NCI-H1417 (cell line): Measurements from ENCODE around the gene FAM210A.
A peak's percentile ranks its signal among the peaks of the same experiment; 100 is the strongest.
"Not testable (repeated sequence)": the region's sequence is repeated elsewhere in the genome, so short reads cannot be mapped to it uniquely, and the experiment has no call there.

Experiments used
- DNase-seq, 3 experiments: peaks; one replicate each; lab custom pipeline; 2025; lab: John Stamatoyannopoulos, UW

FAM210A gene

GRCh38 chr18:13700153-13700552, 26.2 kb downstream of the FAM210A start:
- DNase-seq = no peak

GRCh38 chr18:13696961-13697360, 29.4 kb downstream of the FAM210A start:
- no peak for DNase-seq

DNA sequence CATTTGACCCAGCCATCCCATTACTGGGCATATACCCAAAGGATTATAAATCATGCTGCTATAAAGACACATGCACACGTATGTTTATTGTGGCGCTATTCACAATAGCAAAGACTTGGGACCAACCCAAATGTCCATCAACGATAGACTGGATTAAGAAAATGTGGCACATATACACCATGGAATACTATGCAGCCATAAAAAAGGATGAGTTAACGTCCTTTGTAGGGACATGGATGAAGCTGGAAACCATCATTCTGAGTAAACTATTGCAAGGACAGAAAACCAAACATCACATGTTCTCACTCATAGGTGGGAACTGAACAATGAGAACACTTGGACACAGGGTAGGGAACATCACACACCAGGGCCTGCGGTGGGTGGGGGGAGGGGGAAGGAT, 31.0 kb downstream of the FAM210A start:
- DNase-seq = not testable (repeated sequence)

GRCh38 chr18:13690060-13690459, 36.3 kb downstream of the FAM210A start:
- DNase-seq = not testable (repeated sequence)

DNA sequence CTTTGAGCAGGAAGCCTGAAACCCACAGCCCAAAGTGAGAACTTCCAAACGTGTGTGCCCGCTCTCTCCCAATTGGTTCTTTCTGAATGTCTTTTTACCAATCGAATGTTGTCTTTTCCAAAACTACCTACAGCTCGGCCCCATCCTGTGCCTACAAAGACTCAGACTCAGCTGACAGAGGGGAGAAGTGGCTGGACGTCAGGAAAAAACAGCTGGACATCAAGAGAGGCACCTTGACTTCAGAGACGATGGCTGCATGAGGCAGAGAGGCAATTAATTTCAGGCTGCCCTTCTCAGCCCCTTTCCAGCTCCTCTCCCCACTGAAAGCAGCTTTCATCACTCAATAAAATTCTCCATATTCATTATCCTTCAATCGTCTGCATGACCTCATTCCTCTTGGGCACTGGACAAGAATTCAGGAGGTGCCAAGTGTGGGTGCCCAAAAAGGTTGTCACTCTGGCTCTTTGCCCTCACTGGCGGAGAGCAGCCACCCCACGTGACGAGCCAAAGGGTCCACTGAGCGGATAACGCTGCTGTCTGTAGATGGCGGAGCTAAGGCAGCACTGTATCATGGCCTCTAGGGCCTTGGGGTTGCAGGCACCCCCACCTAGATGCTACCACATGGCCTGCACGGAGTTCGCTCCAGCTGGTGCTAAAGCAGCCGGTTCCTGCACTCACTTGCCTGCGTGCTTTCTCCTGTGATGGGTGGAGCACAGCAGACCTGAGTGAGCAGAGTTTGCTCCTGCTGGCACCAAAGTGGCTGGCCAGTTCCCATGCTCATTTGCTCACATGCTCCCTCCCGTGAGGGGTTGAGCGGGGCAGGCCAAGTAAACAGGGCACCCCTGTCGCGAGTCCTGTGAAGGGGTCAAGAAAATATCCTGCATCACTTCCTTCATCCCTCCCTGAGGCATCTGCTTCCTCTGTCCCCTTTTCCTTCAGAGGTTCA, 37.9 kb downstream of the FAM210A start:
- DNase-seq = no peak

DNA sequence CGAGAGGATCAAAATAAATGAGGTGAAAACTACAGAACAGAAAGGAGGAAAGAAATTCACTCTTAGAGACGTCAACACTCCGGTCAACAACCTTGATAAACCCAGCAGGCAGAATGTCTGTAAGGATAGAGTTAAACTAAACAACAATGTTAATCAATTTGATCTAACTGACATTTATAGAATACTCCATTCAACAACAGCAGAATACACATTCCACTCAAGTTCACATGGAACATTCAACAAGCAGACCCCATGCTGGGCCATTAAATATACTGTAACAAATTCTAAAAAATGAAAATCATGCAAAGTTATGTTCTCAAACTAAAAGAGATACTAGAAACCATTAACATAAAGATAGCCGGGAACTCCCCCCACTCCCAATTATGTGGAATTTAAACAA, 41.8 kb downstream of the FAM210A start:
- DNase-seq = no peak

- no peak for DNase-seq
Observed at GRCh38 chr18:13681701-13682100, 44.7 kb downstream of the FAM210A start.

- no peak for DNase-seq
Observed at GRCh38 chr18:13680612-13681011, 45.7 kb downstream of the FAM210A start.

DNA sequence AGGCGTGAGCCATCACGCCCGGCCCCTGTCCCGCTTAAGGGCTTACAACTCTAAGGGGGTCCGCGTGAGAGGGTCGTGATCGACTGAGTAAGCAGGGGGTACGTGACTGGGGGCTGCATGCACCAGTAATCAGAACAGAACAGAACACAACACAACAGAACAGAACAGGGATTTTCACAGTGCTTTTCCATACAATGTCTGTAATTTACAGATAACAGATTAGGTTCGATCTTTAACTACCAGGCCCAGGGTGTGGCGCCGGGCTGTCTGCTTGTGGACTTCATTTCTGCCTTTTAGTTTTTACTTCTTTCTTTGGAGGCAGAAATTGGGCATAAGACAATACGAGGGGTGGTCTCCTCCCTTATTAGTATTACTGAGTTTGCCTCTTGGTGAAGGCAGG, 49.0 kb downstream of the FAM210A start:
- DNase-seq = not testable (repeated sequence)

GRCh38 chr18:13676471-13676870, 49.9 kb downstream of the FAM210A start:
- DNase-seq = no peak

- no peak for DNase-seq
Observed at GRCh38 chr18:13672657-13673056, 53.7 kb downstream of the FAM210A start.

DNA sequence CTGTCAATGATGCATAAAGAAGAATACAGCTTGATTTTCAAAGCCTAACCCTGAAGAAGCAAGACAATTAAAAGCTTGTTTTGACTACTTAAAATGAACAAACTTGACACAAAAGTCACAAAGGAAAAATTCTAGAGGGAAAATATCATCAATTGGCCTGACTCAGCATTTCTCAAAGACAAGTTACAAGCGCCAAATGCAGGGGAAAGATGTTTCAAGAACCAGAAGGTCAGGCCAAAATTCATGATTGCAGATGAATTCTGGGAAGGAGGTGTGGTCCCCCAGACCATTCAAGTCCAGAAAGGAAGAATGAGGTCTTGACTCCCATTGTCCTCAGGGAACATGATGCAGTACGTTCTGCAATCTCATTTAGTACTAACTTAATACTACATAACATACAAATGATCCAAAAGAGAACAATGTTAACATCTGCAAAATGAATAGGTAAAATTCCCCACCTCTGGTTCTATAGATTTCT, 64.5 kb downstream of the FAM210A start:
- no peak for DNase-seq

DNA sequence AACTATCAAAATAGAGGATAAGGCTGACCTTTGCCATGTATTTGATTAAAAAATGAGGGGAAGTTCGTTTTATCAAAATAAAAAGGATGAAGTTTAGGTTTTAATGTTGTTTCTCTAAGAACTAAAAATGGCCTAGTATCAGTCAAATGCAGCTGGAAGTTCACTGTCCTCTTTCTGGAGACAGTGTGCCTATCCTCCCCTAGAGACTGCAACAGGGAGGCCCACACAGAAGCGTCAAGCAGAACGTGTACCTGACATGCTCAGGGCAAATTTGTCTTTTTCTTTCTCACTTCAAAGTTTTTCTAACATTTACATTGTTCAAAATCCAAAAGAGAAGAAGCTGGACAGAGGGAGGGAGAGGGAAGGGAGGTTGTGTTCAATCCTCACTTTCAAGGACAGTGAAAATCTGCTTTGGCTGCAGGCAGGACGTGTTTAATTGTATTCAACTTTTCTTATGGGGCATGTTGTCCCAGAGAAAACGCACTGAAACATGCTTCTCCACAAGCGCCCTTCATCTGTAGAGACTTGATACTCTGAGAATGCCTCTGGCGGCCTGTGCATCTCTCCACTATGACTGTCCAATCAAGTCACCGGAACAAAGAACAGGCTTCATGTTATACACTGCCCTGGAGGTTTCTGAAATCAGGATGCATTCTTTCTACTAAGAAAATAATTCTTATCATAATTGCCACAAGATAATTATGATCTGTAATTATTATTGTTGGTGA, 65.1 kb downstream of the FAM210A start:
- DNase-seq = no peak

DNA sequence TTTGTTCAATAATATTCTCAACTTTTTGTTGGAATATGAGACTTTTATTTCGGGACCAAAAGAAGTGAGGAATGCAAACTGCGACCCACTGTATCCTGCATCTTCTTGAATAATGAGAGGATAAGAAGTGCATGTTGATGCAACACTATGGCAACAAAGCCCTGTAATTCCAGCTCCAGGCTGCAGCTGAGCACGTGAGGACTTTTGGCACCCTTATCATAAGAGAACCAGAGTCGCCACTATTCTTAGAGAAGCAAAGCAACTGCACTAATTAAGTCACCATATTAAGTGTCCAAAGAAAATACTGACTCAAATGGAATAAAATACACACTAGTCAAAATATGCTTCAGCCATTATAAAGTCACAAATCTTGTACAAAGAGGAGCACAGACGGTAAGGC, 65.8 kb downstream of the FAM210A start:
- no peak for DNase-seq

- no peak for DNase-seq
Observed at GRCh38 chr18:13658436-13659204, 67.7 kb downstream of the FAM210A start.

GRCh38 chr18:13657974-13658373, 68.4 kb downstream of the FAM210A start:
- no peak for DNase-seq

DNA sequence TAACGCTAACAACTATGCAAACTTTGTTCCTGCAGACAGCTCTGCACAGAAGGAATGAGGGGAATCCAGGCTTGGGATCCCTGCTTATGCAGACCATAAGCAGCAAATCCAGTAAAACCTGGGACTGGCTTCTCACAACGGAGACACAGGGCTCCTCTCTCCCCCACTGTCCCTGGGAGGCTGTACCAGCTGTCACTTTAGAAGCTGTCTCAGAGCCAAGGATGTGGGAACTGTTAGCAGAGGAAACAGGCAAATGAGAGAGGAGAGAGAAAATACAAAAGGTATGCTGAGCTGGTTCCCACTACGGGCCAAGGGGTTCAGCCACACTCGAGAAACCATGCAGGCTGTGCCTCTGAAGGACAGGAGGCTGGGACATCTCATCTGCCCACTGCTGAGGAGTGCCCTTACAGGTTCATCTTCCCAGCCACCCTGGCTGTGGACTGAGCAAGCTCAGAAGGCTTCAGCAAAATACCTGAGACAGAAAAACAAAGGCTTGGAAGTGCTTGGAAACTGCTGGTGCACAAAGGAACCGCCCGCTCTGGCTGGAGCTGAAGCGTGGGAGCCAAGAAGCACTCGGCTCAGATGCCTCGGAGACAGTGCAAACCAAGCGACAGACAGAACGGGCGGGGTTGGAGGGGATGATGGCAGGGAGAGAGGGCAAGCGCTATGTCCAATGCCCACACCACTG, 72.5 kb downstream of the FAM210A start:
- DNase-seq = peak in 1 of 3 experiments; percentile 35

GRCh38 chr18:13649397-13650390, 76.7 kb downstream of the FAM210A start:
- DNase-seq = no peak

DNA sequence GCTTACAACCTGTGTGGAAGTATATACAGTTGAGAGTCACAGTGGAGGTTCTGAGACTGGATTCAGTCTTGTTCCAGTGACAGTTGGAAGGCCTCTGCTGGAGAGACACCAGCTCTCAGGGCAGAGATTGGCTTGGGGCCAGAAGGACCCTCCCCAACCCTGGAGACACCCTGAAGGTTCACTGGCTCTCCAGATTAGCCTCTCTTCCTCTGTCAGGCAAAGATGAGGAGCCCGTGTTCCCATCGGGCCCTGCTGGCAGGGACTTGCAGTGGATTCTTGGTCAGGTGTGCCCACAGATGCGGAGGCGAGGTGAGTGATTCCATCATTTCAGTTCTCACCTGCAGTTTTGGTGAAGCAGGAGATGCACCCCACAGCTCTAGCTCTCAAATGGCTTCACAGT, 78.6 kb downstream of the FAM210A start:
- no peak for DNase-seq

- DNase-seq = no peak
Observed at GRCh38 chr18:13646633-13647032, 79.7 kb downstream of the FAM210A start.
